CD1c-positive myeloid dendritic cell (primary cell): Measurements from ENCODE around the gene STARD13.

Experiments
- DNase-seq: peaks from one replicate; pipeline ENCODE4 v3.0.0-alpha.2; 2016; ENCODE audit errors: extremely low spot score

The STARD13 gene

GRCh38 chr13:33092073-33092987, 193.2 kb downstream of the STARD13 start:
- DNase-seq: no peak

GRCh38 chr13:33091415-33091774, 194.2 kb downstream of the STARD13 start:
- DNase-seq: no peak

- DNase-seq: no peak
Measured at GRCh38 chr13:33090755-33091414, 194.7 kb downstream of the STARD13 start.

- no peak for DNase-seq
Measured at GRCh38 chr13:33089311-33089710, 196.2 kb downstream of the STARD13 start.

- no peak for DNase-seq
Measured at GRCh38 chr13:33087790-33088189, 197.8 kb downstream of the STARD13 start.

GRCh38 chr13:33087091-33087490, 198.5 kb downstream of the STARD13 start:
- DNase-seq: no peak

- DNase-seq: no peak
Measured at GRCh38 chr13:33083054-33083453, 202.5 kb downstream of the STARD13 start.

- no peak for DNase-seq
Measured at GRCh38 chr13:33081666-33082065, 203.9 kb downstream of the STARD13 start.

GRCh38 chr13:33080972-33081590, 204.5 kb downstream of the STARD13 start:
- DNase-seq: no peak

- peak; percentile 33 for DNase-seq
Measured at GRCh38 chr13:33079960-33080359, 205.6 kb downstream of the STARD13 start.

- no peak for DNase-seq
Measured at GRCh38 chr13:33078263-33078662, 207.3 kb downstream of the STARD13 start.

- no peak for DNase-seq
Measured at GRCh38 chr13:33076001-33076992, 209.3 kb downstream of the STARD13 start.

GRCh38 chr13:33073338-33073737, 212.2 kb downstream of the STARD13 start:
- no peak for DNase-seq

- DNase-seq: no peak
Measured at GRCh38 chr13:33072759-33073158, 212.8 kb downstream of the STARD13 start.

GRCh38 chr13:33072282-33072681, 213.3 kb downstream of the STARD13 start:
- DNase-seq: no peak

- no peak for DNase-seq
Measured at GRCh38 chr13:33070713-33071112, 214.8 kb downstream of the STARD13 start.

- DNase-seq: peak; percentile 28
Measured at GRCh38 chr13:33069365-33069764, 216.2 kb downstream of the STARD13 start.

- DNase-seq: no peak
Measured at GRCh38 chr13:33066329-33066728, 219.2 kb downstream of the STARD13 start.

- no peak for DNase-seq
Measured at GRCh38 chr13:33060815-33061214, 224.7 kb downstream of the STARD13 start.

- peak; percentile 48 for DNase-seq
Measured at GRCh38 chr13:33058776-33059327, 226.7 kb downstream of the STARD13 start.
